Measurements from ENCODE around the gene MAX. TPM values are rescaled to one million over a fixed set of nuclear protein-coding genes. Genes with fewer than 3 reads are reported as not detected.

Gene MAX
- total RNA-seq, 2 experiments from 2014 or later, result 158 to 203 TPM

DNA sequence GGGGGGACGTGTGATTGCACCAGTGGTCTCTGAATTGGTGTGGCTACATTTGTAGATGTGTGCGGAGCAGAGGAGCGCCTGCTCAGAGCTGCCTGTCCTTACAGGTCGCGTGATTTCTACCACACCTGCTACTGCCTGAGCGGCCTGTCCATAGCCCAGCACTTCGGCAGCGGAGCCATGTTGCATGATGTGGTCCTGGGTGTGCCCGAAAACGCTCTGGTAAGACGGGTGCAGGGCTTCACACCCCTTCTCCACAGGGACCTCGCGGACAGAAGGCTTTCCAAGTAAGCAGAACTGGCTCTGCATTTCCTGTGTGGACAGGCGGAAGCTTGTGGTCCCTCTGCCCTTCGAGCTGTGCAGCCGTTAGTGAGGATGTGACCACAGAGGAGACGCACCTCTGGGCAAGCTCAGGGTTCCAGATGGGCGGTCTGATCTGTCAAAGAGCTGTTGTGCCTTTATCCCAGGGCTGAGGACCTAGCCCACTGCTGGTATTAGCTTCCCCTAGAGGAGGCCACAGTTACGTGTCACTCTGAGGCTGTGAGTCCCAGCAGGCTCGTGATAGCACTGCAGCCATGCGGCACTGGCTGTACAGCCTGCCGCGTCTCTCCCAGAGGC lies 47.7 kb downstream of the MAX start:
- no peak overlapping the region for H3K27ac Mint-ChIP-seq
- peaks cover 3% of the 10 kb centered on the region for H3K4me1 Mint-ChIP-seq
- DNase-seq, result no peak
- peaks cover 30% of the 10 kb centered on the region for H3K36me3 Mint-ChIP-seq (ENCODE audit: low read depth)
- H3K9me3 Mint-ChIP-seq, result no peaks in the 10 kb centered on the region
- no peak overlapping the region for H3K4me3 Mint-ChIP-seq
- no peaks in the 10 kb centered on the region for H3K27me3 Mint-ChIP-seq
- POLR2A ChIA-PET, result no interaction called here
- CTCF ChIA-PET, result interaction anchor here (0.6 kb wide), 1 partner anchor 376 kb away, joined by 6 read pairs; no protein-coding TSS in a partner anchor

DNA sequence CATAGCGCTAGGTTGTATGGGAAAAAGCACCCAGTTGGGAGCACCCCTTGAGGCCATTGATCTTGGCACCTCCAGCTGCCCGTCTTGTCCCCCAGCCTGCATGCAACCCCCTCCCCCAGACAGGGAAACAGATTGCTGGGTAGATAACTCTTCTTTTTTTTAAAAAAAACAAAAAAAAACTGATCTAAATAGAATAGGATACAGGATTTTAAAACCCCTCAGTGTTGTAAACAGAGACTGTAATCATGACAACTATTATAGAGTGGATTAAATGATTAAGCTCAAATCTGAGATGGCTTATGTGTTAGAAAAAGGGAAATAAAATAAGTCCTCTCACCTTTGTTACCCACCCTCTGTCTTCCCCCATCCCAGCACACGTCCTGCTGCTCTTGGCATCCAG lies 48.9 kb downstream of the MAX start:
- peaks cover 3% of the 10 kb centered on the region for H3K4me1 Mint-ChIP-seq
- no peak for DNase-seq
- ChIA-PET CTCF (no interaction called here), POLR2A (no interaction called here)
- H3K27ac Mint-ChIP-seq, result no peak overlapping the region
- H3K4me3 Mint-ChIP-seq, result no peak overlapping the region
- H3K36me3 Mint-ChIP-seq (ENCODE audit: low read depth), result peaks cover 23% of the 10 kb centered on the region
- no peaks in the 10 kb centered on the region for H3K27me3 Mint-ChIP-seq
- H3K9me3 Mint-ChIP-seq, result no peaks in the 10 kb centered on the region

DNA sequence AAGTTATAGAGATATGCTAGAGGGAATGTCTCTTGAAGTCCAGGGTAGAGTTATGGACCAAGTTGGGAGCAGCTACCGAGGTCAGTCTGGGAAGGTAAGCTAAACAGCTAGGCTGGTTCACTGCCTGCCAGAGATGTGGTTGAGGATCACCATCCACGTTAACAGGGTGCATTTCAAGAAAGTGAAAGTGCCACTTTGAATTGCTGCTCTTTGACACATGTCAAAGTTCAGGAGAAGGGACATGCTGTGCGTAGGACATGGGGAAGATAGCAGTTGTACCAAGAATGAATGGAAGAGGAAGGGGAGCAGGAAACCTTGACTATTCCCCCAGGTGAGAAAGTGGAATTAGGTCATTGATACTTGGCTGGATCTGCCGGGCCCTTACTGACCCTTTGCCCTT lies 49.5 kb downstream of the MAX start:
- Mint-ChIP-seq H3K9me3 (no peaks in the 10 kb centered on the region), H3K27ac (no peak overlapping the region), H3K4me1 (peaks cover 9% of the 10 kb centered on the region), H3K36me3 (ENCODE audit: low read depth) (peaks cover 19% of the 10 kb centered on the region), H3K27me3 (no peaks in the 10 kb centered on the region), H3K4me3 (no peak overlapping the region)
- ChIA-PET CTCF (interaction anchor here (1.2 kb wide), 1 partner anchor 58 kb away, joined by 3 read pairs; no protein-coding TSS in a partner anchor), POLR2A (interaction anchor here (0.8 kb wide), 1 partner anchor 50 kb away, joined by 3 read pairs; the partner anchor contains the start of gene MAX)
- no peak for DNase-seq

DNA sequence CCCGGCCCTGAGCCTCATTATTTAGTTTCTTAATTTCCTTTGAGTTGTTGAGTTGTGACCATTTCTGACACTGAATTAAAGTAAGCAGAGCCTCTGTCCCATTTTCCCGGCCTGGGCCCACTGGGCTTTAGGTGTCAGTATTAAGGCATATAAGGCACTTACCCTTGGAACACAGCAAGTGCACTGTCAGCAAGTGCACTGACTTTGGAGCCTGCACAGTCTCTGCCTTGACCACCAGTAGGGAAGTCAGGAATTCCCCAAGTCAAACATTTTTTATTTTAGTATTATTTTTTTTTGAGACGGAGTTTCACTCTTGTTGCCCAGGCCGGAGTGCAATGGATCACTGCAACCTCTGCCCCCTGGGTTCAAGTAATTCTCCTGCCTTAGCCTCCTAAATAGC lies 56.6 kb downstream of the MAX start:
- ChIA-PET CTCF (no interaction called here), POLR2A (no interaction called here)
- no peak for DNase-seq
- no peak overlapping the region for H3K27ac Mint-ChIP-seq
- H3K36me3 Mint-ChIP-seq (ENCODE audit: low read depth), result peaks cover 31% of the 10 kb centered on the region
- H3K4me3 Mint-ChIP-seq, result no peak overlapping the region
- H3K27me3 Mint-ChIP-seq, result no peaks in the 10 kb centered on the region
- H3K4me1 Mint-ChIP-seq, result peaks cover 28% of the 10 kb centered on the region
- no peaks in the 10 kb centered on the region for H3K9me3 Mint-ChIP-seq

DNA sequence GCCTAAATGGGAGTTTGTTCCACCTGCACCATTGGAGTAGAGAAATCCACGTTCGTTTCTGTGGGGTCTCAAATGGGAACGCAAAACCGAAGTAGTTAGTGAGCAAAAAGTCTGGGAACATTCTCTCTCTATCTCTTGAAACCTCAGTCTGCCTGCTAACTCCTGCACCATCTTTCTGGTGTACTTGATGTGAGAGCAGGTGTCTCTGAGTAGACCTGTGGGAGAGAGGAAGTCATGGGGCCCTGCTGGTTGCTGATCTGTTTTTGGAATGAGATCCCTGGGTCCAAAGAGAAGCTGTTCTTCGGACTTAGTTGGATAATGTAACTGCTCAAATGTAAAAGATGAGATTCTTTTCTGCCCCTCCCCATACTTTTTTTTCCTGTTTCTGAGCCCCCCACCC lies 57.3 kb downstream of the MAX start:
- no peak overlapping the region for H3K27ac Mint-ChIP-seq

DNA sequence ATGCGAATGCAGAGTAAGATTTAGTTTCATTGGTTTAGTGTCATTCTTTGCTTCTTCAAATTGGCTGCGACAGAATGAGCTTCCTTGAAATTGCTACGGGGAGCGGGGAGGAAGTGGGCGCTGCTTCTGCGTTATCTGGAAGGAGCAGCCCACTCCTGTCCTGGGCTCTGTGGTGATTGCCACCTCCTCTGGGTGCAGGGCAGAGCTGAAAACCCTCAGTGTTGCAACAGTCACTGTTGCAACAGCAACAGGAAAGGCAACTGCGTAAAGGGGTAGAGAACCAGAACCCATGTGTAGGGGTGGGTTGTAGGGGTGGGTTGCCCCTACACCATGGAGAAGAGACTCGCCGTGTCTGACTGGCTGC lies 57.7 kb downstream of the MAX start:
- ChIA-PET POLR2A (no interaction called here), CTCF (no interaction called here)
- no peaks in the 10 kb centered on the region for H3K9me3 Mint-ChIP-seq
- H3K36me3 Mint-ChIP-seq (ENCODE audit: low read depth), result peaks cover 32% of the 10 kb centered on the region
- H3K27me3 Mint-ChIP-seq, result no peaks in the 10 kb centered on the region
- H3K27ac Mint-ChIP-seq, result peak overlapping the region; percentile 65
- H3K4me3 Mint-ChIP-seq, result no peak overlapping the region
- H3K4me1 Mint-ChIP-seq, result peaks cover 28% of the 10 kb centered on the region
- no peak for DNase-seq

More for the DNA sequence above, 57.3 kb downstream of the MAX start:
- no peak overlapping the region for H3K4me3 Mint-ChIP-seq
- no peaks in the 10 kb centered on the region for H3K27me3 Mint-ChIP-seq
- CTCF ChIA-PET, result no interaction called here
- H3K4me1 Mint-ChIP-seq, result peaks cover 28% of the 10 kb centered on the region
- POLR2A ChIA-PET, result no interaction called here
- H3K9me3 Mint-ChIP-seq, result no peaks in the 10 kb centered on the region
- H3K36me3 Mint-ChIP-seq (ENCODE audit: low read depth), result peaks cover 32% of the 10 kb centered on the region
- DNase-seq, result no peak

DNA sequence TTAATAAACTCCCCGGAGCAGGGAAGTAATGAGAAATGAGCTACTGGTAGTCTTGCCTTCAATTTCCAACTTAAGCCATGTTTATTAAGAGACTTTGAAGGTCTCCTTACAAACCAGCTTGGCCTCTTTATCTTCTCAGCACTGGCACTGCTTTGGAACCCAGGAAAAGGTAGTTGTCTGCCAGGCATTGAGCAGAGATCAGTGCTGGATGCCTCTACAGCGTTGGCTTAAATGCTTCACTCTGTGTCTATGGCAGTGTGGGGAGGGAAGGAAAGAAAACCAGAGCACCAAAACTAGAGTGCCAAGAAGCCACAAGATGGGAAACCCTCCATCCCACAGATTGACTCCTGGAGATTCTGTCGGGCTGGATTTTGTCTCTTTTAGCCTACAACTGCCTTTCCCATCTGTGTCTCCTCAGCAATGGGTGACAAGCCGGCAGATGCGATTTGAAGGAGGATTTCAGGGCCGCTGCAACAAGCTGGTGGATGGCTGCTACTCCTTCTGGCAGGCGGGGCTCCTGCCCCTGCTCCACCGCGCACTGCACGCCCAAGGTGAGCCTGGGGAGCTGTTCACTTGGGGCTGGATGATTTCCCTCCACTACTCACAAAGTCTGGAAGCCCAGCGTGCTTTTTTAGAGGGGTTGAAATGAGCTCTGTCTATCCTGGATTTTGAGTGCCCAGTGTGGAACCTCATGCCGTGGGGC lies 58.3 kb downstream of the MAX start:
- Mint-ChIP-seq H3K4me3 (no peak overlapping the region), H3K27me3 (no peaks in the 10 kb centered on the region), H3K4me1 (peaks cover 28% of the 10 kb centered on the region), H3K9me3 (no peaks in the 10 kb centered on the region), H3K36me3 (ENCODE audit: low read depth) (peaks cover 34% of the 10 kb centered on the region), H3K27ac (peak overlapping the region; percentile 65)
- no peak for DNase-seq
- CTCF ChIA-PET, result interaction anchor here (0.6 kb wide), 1 partner anchor 22 kb away, joined by 6 read pairs; no protein-coding TSS in a partner anchor
- POLR2A ChIA-PET, result no interaction called here

DNA sequence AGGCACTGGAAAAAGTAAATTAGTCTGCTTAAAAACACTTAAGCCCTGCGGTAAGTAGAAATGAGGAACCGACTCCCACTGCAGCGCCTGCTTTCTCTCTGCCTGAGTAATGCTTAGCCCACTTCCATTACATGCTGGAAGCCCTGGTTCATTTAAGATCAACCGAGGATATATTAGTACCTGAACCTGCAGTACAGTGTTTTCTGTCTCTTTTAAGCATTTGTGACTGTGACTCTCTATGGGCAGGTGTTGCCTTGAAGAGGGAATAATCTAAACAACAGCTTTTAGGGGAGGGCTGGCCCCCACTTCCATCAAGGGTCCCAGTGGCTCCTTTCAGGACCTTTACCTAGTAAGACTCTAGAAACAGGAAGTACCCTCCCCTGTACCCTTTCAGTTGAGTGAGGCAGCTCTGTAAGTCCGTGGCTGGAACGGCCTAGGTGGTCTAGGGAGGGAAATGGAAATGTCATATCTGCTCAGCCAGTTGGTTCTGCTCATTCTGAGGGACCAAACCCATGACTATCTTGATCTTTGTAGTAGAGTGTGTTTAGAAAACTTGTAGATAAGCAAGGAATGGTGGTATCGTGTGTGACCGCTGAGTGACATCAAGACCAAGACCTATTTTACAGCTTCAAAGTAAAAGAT lies 59.5 kb downstream of the MAX start:
- Mint-ChIP-seq H3K36me3 (ENCODE audit: low read depth) (peaks cover 38% of the 10 kb centered on the region), H3K4me3 (no peak overlapping the region), H3K4me1 (peaks cover 22% of the 10 kb centered on the region), H3K27ac (no peak overlapping the region), H3K27me3 (no peaks in the 10 kb centered on the region), H3K9me3 (no peaks in the 10 kb centered on the region)
- POLR2A ChIA-PET, result no interaction called here
- CTCF ChIA-PET, result interaction anchor here (1.3 kb wide), 1 partner anchor 56 kb away, joined by 3 read pairs; the partner anchor contains the start of gene FNTB
- no peak for DNase-seq

DNA sequence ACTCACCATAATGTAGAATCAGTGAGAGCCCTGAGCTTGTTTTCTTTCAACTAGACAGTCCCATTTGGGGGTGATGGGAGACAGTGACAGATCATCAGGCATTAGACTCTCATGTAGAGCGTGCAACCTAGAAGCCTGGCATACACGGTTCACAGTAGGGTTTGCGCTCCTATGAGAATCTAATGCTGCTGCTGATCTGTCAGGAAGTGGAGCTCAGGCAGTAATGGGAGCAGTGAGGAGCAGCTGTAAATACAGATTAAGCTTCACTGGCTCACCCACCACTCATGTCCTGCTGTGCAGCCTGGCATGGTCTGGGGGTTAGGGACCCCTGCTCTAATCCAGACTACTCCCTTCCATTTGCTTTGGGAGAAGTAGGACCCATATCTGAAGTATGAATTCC lies 60.0 kb downstream of the MAX start:
- DNase-seq, result no peak
- Mint-ChIP-seq H3K27me3 (no peaks in the 10 kb centered on the region), H3K4me3 (no peak overlapping the region), H3K9me3 (no peaks in the 10 kb centered on the region), H3K27ac (no peak overlapping the region), H3K4me1 (peaks cover 17% of the 10 kb centered on the region), H3K36me3 (ENCODE audit: low read depth) (peaks cover 34% of the 10 kb centered on the region)
- ChIA-PET CTCF (interaction anchor here (1.3 to 2.1 kb wide), 2 partner anchors 22 to 56 kb away, joined by 3 to 4 read pairs; partner anchors contain the start of gene FNTB), POLR2A (no interaction called here)

DNA sequence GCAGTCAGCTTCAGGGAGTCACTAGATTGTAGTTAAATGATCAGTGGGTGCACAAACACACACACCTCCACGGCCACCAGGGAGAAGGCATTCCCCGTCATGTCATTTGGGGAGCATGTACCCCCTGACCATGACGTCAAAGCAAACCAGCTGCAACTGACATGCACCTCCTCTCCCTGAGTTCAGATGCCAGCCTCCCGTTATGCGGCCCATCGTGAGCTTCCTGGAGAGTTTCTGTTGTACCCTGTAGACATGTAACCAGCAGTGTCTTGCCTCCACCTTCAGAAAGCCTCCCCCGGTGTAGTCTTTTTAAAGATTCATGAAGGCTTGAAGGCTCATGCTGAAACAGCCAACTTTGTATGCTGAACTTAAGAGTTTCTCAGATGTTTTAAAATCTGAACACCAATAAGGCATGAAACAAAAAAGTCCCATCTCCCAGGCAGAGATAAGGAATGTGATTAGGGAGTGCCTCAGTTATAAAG lies 60.8 kb downstream of the MAX start:
- H3K36me3 Mint-ChIP-seq (ENCODE audit: low read depth), result peaks cover 29% of the 10 kb centered on the region
- peaks cover 13% of the 10 kb centered on the region for H3K4me1 Mint-ChIP-seq
- H3K27me3 Mint-ChIP-seq, result no peaks in the 10 kb centered on the region
- no peak overlapping the region for H3K4me3 Mint-ChIP-seq
- ChIA-PET POLR2A (interaction anchor here (0.5 kb wide), 1 partner anchor 63 kb away, joined by 3 read pairs; no protein-coding TSS in a partner anchor), CTCF (interaction anchor here (0.7 to 2.1 kb wide), 2 partner anchors 22 to 318 kb away, joined by 3 to 4 read pairs; no protein-coding TSS in a partner anchor)
- no peak overlapping the region for H3K27ac Mint-ChIP-seq
- DNase-seq, result no peak
- H3K9me3 Mint-ChIP-seq, result no peaks in the 10 kb centered on the region

DNA sequence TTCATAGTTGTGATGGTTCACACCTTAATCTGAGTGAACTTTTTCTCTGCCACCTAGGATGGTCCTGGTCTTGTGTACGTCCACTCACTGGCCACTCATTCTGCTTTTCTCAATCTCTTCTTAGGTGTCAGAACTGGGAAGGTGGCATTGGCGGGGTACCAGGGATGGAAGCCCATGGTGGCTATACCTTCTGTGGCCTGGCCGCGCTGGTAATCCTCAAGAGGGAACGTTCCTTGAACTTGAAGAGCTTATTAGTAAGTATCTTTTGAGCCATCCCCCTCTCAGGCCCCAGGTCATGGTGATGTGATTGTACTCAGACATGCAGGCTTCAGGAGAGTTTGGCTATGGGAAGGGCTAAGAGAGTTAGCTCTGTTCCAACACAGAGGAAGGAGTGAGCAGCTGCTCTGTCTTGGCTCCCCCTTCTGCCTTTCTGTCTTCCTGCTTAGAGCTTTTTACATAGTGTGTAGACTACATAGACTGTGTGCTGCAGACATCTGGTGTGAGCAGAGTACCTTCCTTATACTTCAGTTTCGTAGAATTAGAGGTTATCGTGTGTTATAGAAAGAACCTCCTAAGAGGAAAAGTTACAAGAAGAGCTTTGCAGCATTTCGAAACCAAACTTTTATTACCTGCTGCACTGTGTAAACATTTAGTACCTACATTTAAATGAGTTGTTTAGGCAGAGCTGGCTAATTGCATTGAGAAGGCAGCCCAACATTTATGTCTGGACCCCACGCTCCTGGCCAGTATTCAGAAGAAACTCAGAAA lies 61.5 kb downstream of the MAX start:
- Mint-ChIP-seq H3K4me1 (peaks cover 13% of the 10 kb centered on the region), H3K4me3 (no peak overlapping the region), H3K36me3 (ENCODE audit: low read depth) (peaks cover 28% of the 10 kb centered on the region), H3K27ac (no peak overlapping the region), H3K9me3 (no peaks in the 10 kb centered on the region), H3K27me3 (no peaks in the 10 kb centered on the region)
- DNase-seq, result no peak
- CTCF ChIA-PET, result interaction anchor here (0.6 to 2.1 kb wide), 4 partner anchors 21 to 319 kb away, joined by 3 to 4 read pairs (median 4); no protein-coding TSS in a partner anchor
- POLR2A ChIA-PET, result no interaction called here

DNA sequence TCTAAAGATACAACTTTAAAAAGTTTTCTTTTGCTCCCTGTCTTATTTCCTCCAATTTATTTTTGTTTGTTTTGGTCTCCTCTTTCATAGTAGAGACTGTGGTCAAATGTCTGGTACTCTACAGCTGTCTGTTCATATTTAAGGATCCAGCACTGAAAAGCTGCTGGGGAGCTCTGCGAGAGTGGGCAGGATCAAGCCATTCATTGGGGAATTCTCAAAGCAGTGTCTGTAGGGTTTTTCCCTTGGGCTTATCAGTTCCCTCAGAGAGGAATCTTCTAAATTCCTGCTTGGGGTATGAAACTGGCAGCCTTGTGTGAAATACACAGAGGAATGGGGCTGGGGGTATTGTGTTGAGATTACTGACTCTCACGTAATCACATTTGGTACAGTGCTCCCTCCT lies 63.4 kb downstream of the MAX start:
- Mint-ChIP-seq H3K27ac (no peak overlapping the region), H3K27me3 (no peaks in the 10 kb centered on the region), H3K9me3 (no peaks in the 10 kb centered on the region), H3K4me1 (peaks cover 2% of the 10 kb centered on the region), H3K36me3 (ENCODE audit: low read depth) (peaks cover 16% of the 10 kb centered on the region), H3K4me3 (no peak overlapping the region)
- no peak for DNase-seq
- CTCF ChIA-PET, result no interaction called here
- POLR2A ChIA-PET, result no interaction called here
